Measurements from ENCODE around the gene TMEM167B.

DNA sequence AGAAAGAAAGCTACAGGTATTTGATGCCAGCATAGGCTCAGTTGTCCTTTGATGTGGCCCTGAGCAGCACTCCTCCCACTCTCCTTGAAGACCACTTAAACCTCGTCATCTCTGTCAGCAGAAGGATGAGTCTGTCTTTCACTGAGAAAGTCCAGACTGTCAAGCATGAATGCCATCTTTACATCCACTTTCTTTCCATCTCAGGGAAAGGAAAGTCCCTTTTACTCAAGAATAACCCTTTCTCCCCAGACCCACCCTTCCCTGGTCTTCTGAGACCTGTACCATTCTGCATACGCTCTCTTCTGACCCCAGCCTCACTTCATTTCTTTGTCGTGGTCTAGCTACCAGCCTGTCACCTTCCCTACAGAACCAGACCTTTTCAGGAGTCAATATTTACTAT lies 19.3 kb downstream of the TMEM167B start:
- no peak for TF ChIP-seq EZH2 (IDR thresholded peaks at IDR 0.05; ENCODE audit: low read depth)
- TF ChIP-seq, protein P1, sequence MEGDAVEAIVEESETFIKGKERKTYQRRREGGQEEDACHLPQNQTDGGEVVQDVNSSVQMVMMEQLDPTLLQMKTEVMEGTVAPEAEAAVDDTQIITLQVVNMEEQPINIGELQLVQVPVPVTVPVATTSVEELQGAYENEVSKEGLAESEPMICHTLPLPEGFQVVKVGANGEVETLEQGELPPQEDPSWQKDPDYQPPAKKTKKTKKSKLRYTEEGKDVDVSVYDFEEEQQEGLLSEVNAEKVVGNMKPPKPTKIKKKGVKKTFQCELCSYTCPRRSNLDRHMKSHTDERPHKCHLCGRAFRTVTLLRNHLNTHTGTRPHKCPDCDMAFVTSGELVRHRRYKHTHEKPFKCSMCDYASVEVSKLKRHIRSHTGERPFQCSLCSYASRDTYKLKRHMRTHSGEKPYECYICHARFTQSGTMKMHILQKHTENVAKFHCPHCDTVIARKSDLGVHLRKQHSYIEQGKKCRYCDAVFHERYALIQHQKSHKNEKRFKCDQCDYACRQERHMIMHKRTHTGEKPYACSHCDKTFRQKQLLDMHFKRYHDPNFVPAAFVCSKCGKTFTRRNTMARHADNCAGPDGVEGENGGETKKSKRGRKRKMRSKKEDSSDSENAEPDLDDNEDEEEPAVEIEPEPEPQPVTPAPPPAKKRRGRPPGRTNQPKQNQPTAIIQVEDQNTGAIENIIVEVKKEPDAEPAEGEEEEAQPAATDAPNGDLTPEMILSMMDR (conservative IDR thresholded peaks at IDR 0.05), result no peak

All from PC-9 (cell line).